GM04503 (cell line): ENCODE measurements around the gene ZNF827.
A peak's percentile ranks its signal among the peaks of the same experiment; 100 is the strongest.

Experiments used
- DNase-seq: peaks from one replicate; pipeline ENCODE4 v3.0.0-alpha.2; 2012; ENCODE audit warnings: low read depth

Gene ZNF827

DNA sequence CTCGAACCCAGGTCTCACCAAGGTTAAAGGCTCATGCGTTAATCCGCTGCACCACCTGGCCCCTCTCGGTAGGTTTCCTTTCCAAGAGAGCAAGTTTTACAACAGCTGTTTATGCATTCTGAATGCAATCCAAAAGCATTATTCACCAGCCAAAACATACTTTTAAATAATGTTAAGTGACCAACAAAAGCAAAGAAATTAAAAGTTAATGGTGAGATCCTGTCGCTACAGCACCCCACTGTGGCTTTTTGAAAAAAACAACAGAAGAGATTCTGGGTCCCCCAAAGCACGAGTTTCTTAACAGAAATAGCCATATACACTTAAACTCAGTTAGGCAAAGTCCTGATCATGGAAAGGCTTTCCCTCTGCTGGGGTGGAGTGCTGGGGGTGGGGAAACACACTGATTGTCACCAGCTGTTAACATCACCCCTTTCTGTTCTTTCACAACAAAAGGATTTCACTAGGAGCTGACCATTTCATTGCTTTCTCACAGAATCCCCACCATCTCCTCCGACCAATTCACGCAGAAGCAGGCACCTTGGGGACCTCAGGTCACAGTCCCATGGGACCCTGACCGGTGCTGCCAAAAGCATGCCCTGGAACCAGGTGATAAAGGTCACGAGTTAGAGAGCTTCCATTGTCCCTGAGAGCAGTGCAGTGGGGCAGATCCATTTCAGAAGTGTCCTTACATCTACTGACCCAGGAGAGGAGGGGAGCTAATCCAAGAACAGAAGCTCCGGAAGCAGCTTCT, 51.2 kb downstream of the ZNF827 start:
- DNase-seq: peak; percentile 56

DNA sequence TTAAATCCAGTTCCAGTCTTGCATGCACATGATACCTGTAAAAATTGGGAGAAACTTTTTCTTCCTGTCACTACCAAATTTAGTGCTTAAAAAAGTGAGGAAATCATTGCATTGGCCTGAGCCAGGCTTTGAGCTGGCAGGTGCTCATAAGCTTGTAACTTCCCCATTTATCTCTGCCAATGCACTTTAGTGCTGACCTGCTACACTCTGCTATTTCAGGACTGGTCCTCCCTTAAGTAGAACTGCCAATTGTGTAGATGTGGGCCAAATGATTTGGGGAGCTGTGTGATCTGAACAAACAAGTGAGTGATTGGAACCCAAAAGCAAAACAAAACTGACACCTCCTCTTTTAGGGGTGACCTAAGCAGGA, 51.8 kb downstream of the ZNF827 start:
- no peak for DNase-seq

DNA sequence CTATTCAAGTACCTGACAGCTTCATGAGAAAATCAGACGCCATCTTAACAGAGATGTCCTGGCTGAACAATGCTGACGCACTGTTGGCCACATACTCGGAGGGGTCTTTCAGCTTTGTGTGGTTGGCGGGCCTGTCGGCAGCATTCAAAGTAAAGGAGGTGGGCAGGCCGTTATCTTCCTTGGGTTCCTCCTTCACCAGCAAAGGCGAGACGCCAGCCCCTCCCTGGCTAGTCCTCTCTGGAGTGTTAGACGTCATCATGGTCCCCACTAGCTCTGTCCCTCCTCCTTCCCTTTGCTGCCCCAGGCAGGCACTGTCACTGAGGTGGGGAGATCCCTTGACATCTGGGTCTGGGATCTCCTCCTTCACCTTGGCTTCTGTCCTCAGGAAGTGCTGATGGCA, 53.0 kb downstream of the ZNF827 start:
- no peak for DNase-seq

DNA sequence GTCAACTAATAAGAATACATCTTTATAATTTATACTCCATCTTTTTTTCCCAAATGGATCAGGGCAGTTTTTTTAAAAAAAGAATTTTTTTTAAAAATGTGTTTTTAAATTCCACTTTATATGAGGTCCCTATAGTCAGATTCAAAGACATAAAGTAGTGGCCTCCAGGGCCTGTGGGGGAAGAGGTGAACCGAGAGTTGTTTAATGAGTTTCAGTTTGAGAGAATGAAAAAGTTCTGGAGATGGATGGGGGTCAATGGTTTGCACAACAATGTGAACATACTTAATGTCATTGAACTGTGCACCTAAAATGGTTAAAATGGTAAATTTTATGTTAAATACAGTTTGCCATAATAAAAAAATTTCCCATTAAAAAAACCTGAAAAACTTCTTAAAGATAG, 53.8 kb downstream of the ZNF827 start:
- DNase-seq: no peak

DNA sequence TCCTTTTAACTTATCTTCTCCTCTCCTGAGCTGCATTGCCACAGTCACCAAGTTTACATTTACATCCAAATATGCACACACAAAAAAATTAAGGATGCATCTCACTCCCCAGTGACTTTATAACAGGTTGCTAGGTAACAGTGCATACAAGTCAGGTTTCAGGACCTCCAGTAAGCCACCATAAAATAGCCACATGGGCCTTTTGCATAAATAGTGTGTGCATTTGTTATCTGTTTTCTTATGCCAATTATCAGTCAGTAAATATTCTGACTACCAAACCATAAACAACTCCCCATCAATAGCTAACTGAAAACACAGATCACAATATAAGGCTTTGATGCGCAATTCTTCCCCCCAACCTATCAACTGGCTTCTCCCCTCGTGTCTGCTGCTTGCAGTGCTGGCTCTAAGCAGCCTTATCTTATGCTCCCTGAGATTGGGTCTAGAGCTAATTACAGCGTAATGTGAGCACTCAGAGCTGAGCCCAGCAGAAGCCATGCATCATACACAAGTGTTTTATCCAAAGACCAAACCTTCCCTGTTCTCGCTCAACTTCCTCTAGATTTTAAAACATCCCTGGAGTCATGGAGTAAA, 55.4 kb downstream of the ZNF827 start:
- DNase-seq: no peak

DNA sequence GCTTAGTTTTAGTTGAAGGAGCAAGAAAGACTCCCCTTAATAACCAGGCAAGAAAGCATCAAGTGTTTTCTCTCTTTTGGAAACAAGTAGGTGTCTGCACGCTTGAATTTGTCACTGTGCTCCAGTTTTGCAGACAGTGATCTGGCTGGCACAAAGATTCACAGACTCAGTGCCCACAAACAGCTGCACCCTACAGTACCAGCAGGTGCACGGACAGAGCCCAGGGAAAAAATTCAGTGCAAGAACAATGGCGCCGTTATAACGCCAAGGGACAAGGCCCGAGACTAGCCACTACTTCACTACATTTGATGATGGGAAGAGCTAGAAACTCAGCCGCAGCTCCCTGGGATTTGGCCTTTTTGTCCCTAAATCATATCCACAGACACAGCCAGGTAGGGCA, 56.0 kb downstream of the ZNF827 start:
- DNase-seq: no peak

DNA sequence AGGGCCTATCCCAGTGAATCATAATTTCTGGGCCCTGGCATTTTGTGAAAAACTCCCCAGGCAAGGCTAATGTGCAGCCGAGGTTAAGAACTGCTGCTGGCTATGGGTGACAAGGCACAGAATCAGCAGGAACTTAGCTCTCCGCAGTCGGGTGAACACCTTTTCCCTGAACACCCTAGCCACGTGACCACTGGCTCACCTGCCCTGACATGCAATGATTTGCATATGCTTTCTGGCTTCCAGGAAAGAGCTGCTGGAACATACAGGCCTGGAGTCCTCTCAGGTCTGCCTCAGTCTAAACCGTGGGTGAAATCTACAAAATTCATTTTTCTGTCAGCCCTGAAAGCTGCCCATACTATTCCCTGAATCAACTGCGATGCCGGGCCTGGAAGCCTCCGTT, 56.6 kb downstream of the ZNF827 start:
- no peak for DNase-seq

DNA sequence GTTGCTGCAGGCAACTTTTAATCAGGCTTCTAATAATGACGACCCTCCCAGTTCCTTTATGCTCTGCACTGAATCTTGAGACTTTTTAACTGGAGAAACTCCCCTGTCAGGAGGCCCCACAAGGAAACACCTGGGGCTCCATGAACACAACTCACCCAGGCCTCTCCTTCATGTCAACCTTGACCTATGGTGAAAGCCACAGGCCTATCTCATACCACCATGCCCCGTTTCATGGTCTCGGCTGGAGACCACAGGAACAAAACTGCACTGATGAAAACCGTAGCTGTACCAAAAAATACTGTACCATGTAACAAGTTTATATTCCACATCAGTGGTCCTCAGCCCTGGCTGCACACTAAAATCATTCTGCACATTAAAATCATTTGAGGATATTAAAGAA, 57.0 kb downstream of the ZNF827 start:
- DNase-seq: no peak

DNA sequence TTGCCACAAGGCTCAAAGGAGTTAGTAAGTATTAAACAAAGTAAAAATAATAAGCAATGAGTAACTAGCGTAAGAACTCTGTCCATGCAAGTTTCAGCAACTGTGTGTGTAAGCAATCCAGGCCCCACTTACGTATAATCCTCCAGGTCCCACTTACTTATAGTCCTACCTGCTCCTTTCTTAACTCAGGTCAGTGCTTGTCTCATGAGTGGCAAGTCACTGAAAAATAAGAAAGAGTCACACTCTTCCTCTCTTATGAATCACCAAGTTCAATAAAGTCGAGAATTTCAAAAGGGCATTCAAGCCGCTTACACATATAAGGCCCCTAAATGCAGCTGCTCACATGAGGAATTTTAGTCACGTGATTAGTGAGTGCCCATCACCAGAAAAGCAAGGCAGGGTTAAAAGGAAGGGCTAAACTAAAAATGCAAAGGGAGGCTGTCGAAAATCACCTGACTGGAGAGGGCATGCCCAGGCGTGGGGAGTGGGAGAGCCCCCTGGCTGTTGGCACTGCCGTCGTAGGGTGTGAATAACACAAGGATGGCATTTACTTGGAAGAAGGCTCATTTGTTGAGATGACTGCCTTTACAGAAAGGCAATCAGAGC, 58.2 kb downstream of the ZNF827 start:
- no peak for DNase-seq

DNA sequence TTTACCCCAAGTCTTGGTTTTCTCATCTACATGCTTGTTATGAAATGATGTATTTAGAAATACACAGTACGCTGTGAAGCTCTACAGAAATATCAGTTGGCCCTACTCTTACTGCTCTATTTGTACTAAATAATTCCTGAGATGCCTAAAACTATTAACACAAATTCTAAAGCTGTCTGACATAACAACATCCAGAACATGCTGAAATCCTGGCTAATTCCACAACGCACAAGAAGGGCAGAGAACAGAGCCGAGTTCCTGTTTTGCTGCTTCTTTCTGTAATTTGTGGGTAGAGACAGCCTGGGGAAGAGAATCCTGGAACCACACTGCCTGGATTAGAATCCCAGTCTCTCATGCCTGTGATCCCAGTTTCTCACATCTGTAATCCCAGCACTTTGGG, 59.0 kb downstream of the ZNF827 start:
- DNase-seq: no peak

DNA sequence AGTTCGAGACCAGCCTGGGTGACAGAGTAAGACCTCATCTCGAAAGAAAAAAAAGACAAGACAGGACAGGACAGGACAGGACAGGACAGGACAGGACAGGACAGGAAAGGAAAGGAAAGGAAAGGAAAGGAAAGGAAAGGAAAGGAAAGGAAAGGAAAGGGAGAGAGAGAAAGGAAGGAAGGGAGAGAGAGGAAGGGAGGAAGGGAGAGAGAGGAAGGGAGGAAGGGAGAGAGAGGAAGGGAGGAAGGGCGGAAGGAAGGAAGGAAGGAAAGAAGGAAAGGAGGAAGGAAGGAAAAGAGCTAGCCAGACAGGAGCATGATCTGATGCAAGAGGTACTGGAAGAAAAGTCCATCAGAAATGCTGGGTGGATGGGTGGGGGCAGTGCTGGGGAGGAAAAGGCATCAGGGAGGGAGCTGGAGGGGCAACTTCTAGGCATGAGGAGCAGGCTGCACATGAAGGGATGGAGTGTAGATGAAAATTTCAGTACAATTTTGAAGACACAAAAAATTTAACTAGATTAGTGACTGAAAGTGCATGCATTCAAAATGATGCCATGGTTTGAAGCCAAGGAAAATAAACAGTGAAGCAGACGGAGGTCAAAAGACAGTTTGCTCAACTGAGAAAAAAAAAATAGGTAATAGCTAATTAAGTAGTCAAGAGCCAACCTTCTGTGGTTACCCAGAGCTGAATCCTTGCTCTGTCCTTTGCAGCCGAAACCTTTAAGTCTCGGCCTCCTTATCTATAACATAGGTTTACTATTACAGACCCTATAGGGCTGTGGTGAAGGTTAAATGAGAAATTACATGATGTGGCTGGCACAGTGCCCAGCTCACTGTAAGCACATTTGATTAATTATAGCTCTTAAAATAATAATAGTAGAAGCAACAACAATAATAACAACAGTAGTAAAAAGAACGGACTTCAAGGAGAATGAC, 59.9 kb downstream of the ZNF827 start:
- no peak for DNase-seq

DNA sequence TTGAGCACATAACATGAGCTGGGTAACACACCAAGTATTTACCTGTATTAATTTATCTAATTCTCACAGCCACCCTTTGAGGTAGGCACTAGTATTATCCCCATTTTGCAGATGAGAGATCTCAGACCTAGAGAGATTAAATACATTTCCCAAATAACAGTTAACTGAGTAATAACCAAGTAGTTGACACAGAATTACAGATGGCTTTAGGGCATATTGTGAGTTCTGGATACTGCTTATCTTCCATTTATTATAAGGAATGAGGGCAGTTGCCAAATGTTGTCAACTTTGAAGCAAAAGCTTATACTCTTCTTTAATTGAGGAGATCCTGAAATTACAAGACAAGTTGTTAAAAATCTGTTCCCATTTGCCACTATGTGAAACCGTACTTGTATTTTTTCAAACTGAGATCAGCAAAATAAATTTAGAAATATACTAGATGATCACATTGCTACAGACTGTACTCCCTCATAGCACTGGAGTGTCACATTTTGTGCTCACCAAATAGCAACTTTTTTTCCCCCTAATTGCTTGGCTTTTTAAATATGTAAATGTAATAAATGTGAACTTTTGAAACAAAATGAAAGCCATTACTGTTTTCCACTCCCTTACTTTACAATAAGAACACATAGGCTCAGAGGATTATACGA, 62.0 kb downstream of the ZNF827 start:
- DNase-seq: no peak

DNA sequence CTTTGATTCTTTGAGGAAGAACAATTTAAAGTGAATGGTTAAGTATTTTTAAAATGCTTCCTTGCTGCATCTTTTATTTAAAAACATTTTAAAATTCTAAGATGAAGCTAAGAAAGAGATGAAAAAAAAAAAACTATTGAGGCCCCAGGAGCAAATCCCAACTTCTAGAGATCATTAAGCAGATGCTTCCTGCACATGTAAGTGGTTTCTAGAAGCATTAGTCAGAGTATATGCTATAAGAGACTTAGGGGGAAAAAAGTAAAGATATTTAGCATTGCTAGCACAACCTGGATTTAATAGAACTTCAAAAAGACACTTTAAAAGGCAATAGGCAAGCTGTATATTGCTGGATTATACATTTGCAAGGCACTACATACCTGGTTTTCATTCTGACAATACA, 64.7 kb downstream of the ZNF827 start:
- no peak for DNase-seq

DNA sequence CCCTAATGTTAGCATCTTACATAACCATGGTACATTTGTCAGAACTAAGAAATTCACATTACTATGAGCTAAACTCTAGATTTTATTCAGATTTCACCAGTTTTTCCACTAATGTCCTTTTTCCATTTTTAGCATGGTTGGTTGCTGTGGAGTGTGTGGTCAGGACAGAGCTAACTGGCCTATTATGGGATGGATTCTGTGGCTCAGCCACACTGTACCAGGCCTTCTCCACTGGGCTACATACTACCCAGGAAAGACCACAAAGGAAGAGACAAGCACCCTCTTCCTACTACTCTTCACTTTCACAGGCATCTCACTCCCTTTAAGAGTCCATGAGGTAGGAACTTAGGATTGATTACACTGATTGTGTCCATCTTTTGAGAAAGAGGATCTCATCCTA, 67.4 kb downstream of the ZNF827 start:
- DNase-seq: no peak

DNA sequence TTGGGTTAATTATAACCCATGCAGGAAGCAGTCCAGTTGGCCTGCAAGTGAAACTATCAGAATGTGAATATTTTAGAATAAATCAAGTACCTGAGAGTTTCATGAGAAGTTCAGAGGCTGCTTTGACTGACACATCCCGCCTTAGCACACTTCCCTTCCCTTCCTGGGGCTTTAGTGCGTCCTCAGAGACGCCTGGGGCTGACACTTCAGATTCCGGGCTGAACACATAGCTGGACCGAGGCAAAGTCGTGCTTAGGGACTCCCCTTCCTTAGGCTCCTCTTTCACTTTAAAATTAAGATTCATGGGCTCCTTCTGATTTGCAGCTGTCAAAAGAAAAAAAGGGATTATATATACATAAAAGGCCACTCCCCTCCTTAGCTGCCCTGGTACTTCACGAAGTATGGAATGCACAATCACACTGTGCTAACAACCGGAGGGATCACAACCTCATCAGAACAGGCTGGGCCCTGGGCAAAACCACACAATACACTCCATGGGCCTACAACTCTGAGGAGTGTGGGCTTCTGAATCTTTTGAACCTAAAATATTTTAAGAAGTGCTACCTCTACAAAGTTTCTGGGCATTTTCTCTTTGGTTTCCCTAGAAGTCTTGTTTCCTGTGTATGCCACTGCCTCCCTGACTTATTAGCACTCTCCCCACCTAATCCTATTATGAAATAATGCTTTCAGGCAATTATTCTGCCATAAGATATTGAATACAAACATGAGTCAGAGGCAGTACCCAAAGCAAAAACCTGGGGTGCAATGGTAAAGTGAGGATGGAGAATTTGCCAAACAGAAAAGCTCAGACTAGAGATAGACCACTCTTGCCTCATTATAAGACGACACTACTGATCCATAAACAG, 68.2 kb downstream of the ZNF827 start:
- DNase-seq: no peak

DNA sequence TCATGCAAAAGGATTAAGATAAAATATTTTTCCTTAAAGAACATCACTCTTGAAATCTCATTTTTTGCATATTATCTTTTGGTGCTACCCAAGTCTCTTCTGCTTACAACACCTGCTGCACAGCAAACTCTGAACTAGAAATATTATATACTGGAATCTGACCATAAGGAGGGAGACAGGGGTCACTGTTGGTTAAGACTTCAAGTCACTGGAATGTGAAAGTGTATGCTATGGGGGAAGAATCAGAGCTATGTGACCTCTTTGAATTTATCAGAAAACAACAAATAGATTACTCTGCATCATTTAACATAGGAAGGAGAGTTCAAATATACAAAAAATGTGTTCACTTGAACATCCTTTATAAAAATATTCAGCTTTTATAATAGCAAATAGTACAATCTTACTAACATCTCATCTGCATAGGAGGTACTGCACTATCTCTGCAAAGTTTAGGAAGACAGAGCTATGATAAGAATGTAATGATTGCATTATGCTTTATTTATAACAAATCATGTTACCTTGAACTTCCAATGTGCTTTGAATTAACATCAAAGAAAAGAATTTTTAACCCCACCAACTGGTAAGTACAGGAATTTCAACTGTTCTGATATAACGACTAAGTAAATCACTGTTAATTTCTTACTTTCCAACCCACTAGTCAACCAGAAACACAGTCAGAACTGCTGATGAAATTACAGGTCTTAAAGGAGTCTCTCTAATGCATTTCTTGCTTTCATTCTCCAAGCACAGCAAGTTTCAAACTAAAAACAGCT, 69.8 kb downstream of the ZNF827 start:
- DNase-seq: no peak

DNA sequence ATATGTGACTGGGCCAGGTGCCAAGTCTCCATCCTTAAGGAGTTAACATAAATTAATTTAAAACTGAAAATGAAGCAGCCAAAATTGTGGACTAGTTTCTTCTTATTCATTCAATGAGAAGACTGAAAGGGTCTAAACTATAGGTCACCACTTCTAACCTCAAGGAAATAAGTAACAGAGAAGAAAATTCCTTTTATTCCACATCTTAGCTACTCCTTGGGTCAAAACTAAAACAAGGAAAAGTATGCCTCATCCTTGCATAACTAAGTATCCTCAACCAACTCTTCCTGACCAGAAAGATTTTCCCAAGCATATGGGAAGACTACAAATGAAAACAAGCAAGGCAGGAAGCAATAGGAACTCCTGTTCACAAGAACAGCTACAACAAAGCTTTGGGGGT, 71.2 kb downstream of the ZNF827 start:
- DNase-seq: no peak

DNA sequence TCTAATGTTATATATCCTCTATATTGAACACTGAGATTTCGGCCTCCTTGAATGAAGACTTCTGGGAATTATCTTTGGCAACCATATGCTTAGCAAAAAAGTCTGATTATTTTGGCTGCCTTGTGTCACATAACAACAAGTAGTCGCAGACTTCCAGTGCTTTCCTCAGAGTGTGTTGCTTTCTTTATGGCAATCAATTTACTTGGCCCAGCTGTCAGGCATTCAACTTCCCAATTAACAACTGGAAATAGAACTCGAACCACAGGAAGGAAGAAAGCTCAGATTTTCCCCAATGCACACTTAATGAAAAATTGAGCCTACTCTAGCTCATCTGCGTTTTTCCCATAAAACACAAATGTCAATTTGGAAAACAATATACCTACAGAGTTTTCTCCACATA, 71.6 kb downstream of the ZNF827 start:
- DNase-seq: no peak

DNA sequence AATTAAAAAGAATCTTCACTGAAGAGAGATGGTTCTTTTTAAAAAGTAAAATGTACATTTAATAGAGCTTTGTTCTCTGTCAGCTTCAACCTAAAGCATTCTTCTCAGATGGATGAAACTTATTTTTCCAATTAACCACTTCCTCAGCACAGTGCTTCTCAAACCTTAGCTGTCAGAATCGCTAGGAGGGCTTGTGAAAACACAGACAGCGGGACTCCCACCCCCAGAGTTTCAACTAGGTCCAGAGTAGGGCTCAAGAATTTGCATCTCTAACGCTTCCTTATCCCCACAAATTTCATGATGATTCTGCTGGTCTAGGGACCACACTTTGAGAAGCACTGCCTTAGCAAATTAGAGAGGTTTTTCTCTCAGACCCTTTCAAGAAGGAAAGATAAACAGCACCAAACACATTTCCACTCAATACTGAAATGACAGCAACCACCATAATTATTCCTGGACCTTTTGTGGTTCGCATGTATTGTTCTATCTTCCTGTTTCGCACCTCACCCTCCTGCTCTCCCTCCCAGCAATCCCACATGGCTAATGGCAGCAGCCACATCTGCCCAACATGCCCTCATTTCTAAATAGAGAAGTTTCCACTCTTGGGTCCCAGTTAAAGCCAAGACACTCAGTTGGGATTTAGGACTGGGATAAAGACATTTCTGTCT, 73.2 kb downstream of the ZNF827 start:
- DNase-seq: no peak

DNA sequence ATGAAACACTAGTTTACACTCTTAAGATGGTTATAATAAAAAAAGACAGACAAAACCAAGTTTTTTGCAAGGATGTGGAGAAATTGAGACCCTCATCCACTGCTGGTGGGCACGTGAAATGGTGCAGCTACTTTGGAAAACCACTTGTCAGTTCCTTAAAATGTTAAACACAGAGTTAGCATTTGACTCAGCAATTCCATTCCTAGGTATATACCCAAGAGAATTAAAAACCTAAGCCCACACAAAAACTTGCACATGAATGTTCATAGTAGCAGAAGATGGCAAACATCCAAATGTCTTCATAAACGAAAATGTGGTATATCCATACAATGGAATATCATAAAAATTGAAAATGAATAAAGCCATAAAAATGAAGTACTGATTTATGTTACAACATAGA, 75.4 kb downstream of the ZNF827 start:
- DNase-seq: no peak
